H1 (cell line): ENCODE results near the gene MBOAT1. TPM values are rescaled to one million over a fixed set of nuclear protein-coding genes. Genes with fewer than 3 reads are reported as not detected.

Experiments used
- CTCF ChIA-PET: fragments of 300-600 bp; sonication (Branson Sonifier 250); formaldehyde crosslinking; loops from one replicate; lab custom pipeline; 2021; ENCODE audit not compliant: partially characterized antibody; lab: Charles Lee
- POLR2A ChIA-PET: fragments of 300-600 bp; sonication (Branson Sonifier 250); formaldehyde crosslinking; loops from one replicate; lab custom pipeline; 2021; ENCODE audit warnings: inconsistent platforms; ENCODE audit not compliant: partially characterized antibody; lab: Charles Lee
- DNase-seq, 2 experiments: peaks; one replicate each; pipeline versions ENCODE4 v3.0.0 to v3.0.0-alpha.2; 2010 to 2022; ENCODE audit warnings: low spot score in 2 of 2, low read depth in 1 of 2, mixed read lengths in 1 of 2
- FAIRE-seq: peaks from 2 replicates; lab custom pipeline; 2011; peaks lifted over from hg19 to GRCh38; lab: Jason Lieb, UNC
- H2AFZ ChIP-seq: 2 replicates; pipeline ENCODE4 v1.8.1; 2012; ENCODE audit warnings: low read length, inconsistent platforms
- H2AK5ac ChIP-seq: 2 replicates; pipeline ENCODE4 v1.6.1; 2013; ENCODE audit warnings: low read depth, low read length
- H2BK120ac ChIP-seq: replicated peaks from 2 replicates; pipeline ENCODE3; 2013; ENCODE audit warnings: low read depth, low read length, inconsistent platforms
- H2BK12ac ChIP-seq: 2 replicates; pipeline ENCODE4 v1.6.1; 2013; ENCODE audit warnings: low read depth, low read length
- H2BK15ac ChIP-seq: 2 replicates; pipeline ENCODE4 v1.6.1; 2013; ENCODE audit warnings: low read length
- H2BK20ac ChIP-seq: 2 replicates; pipeline ENCODE4 v1.6.1; 2013; ENCODE audit warnings: low read length
- H2BK5ac ChIP-seq: 2 replicates; pipeline ENCODE4 v1.6.1; 2013; ENCODE audit warnings: low read depth, low read length
- H3K14ac ChIP-seq: 2 replicates; pipeline ENCODE4 v1.6.1; 2013; ENCODE audit warnings: inconsistent platforms; ENCODE audit not compliant: insufficient read length
- H3K18ac ChIP-seq: 2 replicates; pipeline ENCODE4 v1.6.1; 2013; ENCODE audit warnings: low read length; ENCODE audit errors: extremely low read depth
- H3K23ac ChIP-seq: 2 replicates; pipeline ENCODE4 v1.6.1; 2013; ENCODE audit warnings: inconsistent platforms; ENCODE audit not compliant: insufficient read length
- H3K23me2 ChIP-seq: 2 replicates; pipeline ENCODE4 v1.6.1; 2013; ENCODE audit warnings: low read depth, low read length
- H3K27ac ChIP-seq: 2 replicates; pipeline ENCODE4 v1.6.1; 2011; ENCODE audit warnings: low read depth, low read length, inconsistent platforms
- H3K27me3 ChIP-seq, 4 experiments: replicated peaks in 1 of 4; 1 replicate in 1 of 4; 2 replicates in 3 of 4; pipeline versions ENCODE4 v1.6.1 to v1.8.1; 2011 to 2013; ENCODE audit warnings: low read length in 3 of 4, mild to moderate bottlenecking in 3 of 4, inconsistent platforms in 2 of 4, mixed read lengths in 2 of 4, moderate library complexity in 1 of 4; ENCODE audit not compliant: control insufficient read depth in 3 of 4, insufficient read depth in 3 of 4; ENCODE audit errors: extremely low read depth in 1 of 4
- H3K36me3 ChIP-seq, 4 experiments: 2 replicates each; pipeline versions ENCODE4 v1.6.1 to v1.8.1; 2011 to 2013; ENCODE audit warnings: mild to moderate bottlenecking in 4 of 4, low read length in 3 of 4, moderate library complexity in 2 of 4, control low read depth in 1 of 4, inconsistent platforms in 1 of 4; ENCODE audit not compliant: insufficient read depth in 4 of 4, control insufficient read depth in 2 of 4
- H3K4ac ChIP-seq: replicated peaks from 2 replicates; pipeline ENCODE3; 2013; ENCODE audit warnings: low read length, low read depth, mixed read lengths, inconsistent platforms; ENCODE audit not compliant: insufficient read length
- H3K4me1 ChIP-seq, 4 experiments: replicated peaks in 1 of 4; 1 replicate in 1 of 4; 2 replicates in 3 of 4; pipeline versions ENCODE4 v1.6.1 to v1.8.1; 2011 to 2013; ENCODE audit warnings: low read length in 3 of 4, inconsistent platforms in 2 of 4, mixed read lengths in 1 of 4; ENCODE audit not compliant: insufficient read depth in 4 of 4, control insufficient read depth in 3 of 4
- H3K4me2 ChIP-seq, 2 experiments: 2 replicates each; pipeline versions ENCODE4 v1.6.1 to v1.8.1; 2011 to 2013; ENCODE audit warnings: low read depth in 2 of 2, low read length in 2 of 2, control low read depth in 1 of 2, inconsistent platforms in 1 of 2, mild to moderate bottlenecking in 1 of 2; ENCODE audit not compliant: insufficient read depth in 1 of 2
- H3K4me3 ChIP-seq, 4 experiments: fragments of 200-600, 300-600 bp in 1 of 4; sonication (generic), shearing (Covaris generic), sonication (Bioruptor Twin) in 1 of 4; 2 replicates each; pipeline versions ENCODE4 v1.5.1 to v1.8.1; 2011 to 2016; ENCODE audit warnings: low read length in 4 of 4, low read depth in 3 of 4, control low read depth in 2 of 4, inconsistent platforms in 2 of 4, mild to moderate bottlenecking in 2 of 4, mixed read lengths in 1 of 4, moderate library complexity in 1 of 4; ENCODE audit not compliant: insufficient read depth in 2 of 4; ENCODE audit errors: extremely low read depth in 1 of 4
- H3K56ac ChIP-seq: replicated peaks from 2 replicates; pipeline ENCODE3; 2013; ENCODE audit warnings: low read depth, mild to moderate bottlenecking, mixed read lengths, low read length, inconsistent platforms; ENCODE audit not compliant: insufficient read length
- H3K79me1 ChIP-seq: 2 replicates; pipeline ENCODE4 v1.6.1; 2013; ENCODE audit warnings: low read depth, low read length, control low read depth
- H3K79me2 ChIP-seq, 2 experiments: 2 replicates each; pipeline versions ENCODE4 v1.6.1 to v1.8.1; 2012 to 2013; ENCODE audit warnings: low read length in 2 of 2, mild to moderate bottlenecking in 2 of 2, inconsistent platforms in 1 of 2; ENCODE audit not compliant: insufficient read depth in 2 of 2, control insufficient read depth in 1 of 2
- H3K9ac ChIP-seq, 4 experiments: replicated peaks in 1 of 4; 1 replicate in 1 of 4; 2 replicates in 3 of 4; pipeline versions ENCODE4 v1.6.1 to v1.8.1; 2011 to 2013; ENCODE audit warnings: low read depth in 3 of 4, low read length in 3 of 4, control low read depth in 2 of 4, mild to moderate bottlenecking in 2 of 4, moderate library complexity in 2 of 4, inconsistent platforms in 1 of 4; ENCODE audit errors: extremely low read depth in 1 of 4
- H3K9me3 ChIP-seq, 2 experiments: 2 replicates each; pipeline versions ENCODE4 v1.6.1 to v1.8.1; 2012 to 2013; ENCODE audit warnings: mild to moderate bottlenecking in 2 of 2, moderate library complexity in 2 of 2, control low read depth in 1 of 2, inconsistent platforms in 1 of 2, low read depth in 1 of 2, low read length in 1 of 2, mixed read lengths in 1 of 2; ENCODE audit not compliant: insufficient read depth in 2 of 2
- H4K20me1 ChIP-seq, 2 experiments: replicated peaks in 1 of 2; 2 replicates each; pipeline versions ENCODE3 to v1.8.1; 2011 to 2013; ENCODE audit warnings: inconsistent platforms in 2 of 2, low read length in 2 of 2, mild to moderate bottlenecking in 1 of 2; ENCODE audit not compliant: insufficient read depth in 2 of 2, control insufficient read depth in 1 of 2
- H4K5ac ChIP-seq: 2 replicates; pipeline ENCODE4 v1.6.1; 2013; ENCODE audit warnings: low read length, low read depth, mixed read lengths, inconsistent platforms; ENCODE audit not compliant: insufficient read length
- H4K8ac ChIP-seq: 2 replicates; pipeline ENCODE4 v1.8.0; 2013; ENCODE audit warnings: mild to moderate bottlenecking, moderate library complexity, low read length, inconsistent platforms; ENCODE audit not compliant: insufficient read depth; ENCODE audit errors: extremely low read depth
- H4K91ac ChIP-seq: replicated peaks from 2 replicates; pipeline ENCODE3; 2013; ENCODE audit warnings: low read length, mixed read lengths, inconsistent platforms; ENCODE audit not compliant: insufficient read length
- BCL11A ChIP-seq, 2 experiments: IDR thresholded peaks; one replicate each; pipeline ENCODE4 v1.6.1; 2011; ENCODE audit warnings: low read depth in 2 of 2, low read length in 2 of 2, mild to moderate bottlenecking in 2 of 2
- RNF2 ChIP-seq: fragments of 200-900, 300-1000 bp; sonication (generic); IDR thresholded peaks from 2 replicates; pipeline ENCODE4 v1.7.1; 2016; ENCODE audit warnings: borderline replicate concordance, low read depth, mild to moderate bottlenecking, antibody characterized with exemption, low read length; ENCODE audit not compliant: poor library complexity, severe bottlenecking; ENCODE audit errors: missing control alignments
- SP4 ChIP-seq: IDR thresholded peaks from 2 replicates; pipeline ENCODE4 v1.6.1; 2012; ENCODE audit warnings: low read length, inconsistent platforms
- SRF ChIP-seq: IDR thresholded peaks from 2 replicates; pipeline ENCODE4 v1.6.1; 2011; ENCODE audit warnings: mild to moderate bottlenecking, low read depth, low read length, moderate library complexity
- TAF1 ChIP-seq: IDR thresholded peaks from 2 replicates; pipeline ENCODE4 v1.6.1; 2011; ENCODE audit warnings: mild to moderate bottlenecking, low read depth, low read length
- WGBS, 2 experiments: shearing (Covaris generic) in 1 of 2; methylation state at CpG; one replicate each; pipeline versions ENCODE4 v1.1.6 to v1.1.7; 2013 to 2015; ENCODE audit warnings: low lambda C conversion rate in 2 of 2, mixed read lengths in 2 of 2, inconsistent platforms in 1 of 2, low coverage in 1 of 2, missing lambda C conversion rate in 1 of 2; ENCODE audit not compliant: insufficient replicate concordance in 2 of 2, insufficient coverage in 1 of 2, insufficient read length in 1 of 2; ENCODE audit errors: extremely low coverage in 1 of 2, missing lambda C conversion rate in 1 of 2; 5-methylcytosine and 5-hydroxymethylcytosine counted together
- polyA plus RNA-seq, 7 experiments: library from polyadenylated mRNA; depleted of rRNA in 3 of 7; stranded (reverse) in 5 of 7; unstranded in 2 of 7; fragments of >200 nt in 5 of 7; fragments of 200-250 nt in 2 of 7; gene quantifications; 1 replicate in 5 of 7; 2 replicates in 1 of 7; 4 replicates in 1 of 7; pipeline versions ENCODE4 v1.2.1 to v1.2.3, GENCODE V29; 2011 to 2013; ENCODE audit warnings: missing spikeins in 2 of 7, mixed read lengths in 2 of 7
- total RNA-seq: library from RNA; stranded (reverse); fragmentation: NEBNext Ultra II Directional; extraction: Animal tissue kit (Norgen Biotek cat#: 25700); gene quantifications from 2 replicates; pipeline ENCODE4 v1.2.1, GENCODE V29; 2021

The MBOAT1 gene
- total and polyA plus RNA-seq, 2 of the 8 experiments (the other 6 are each of a cell fraction or from before 2014, with no cell fraction given) = 4.9 to 19.5 TPM

DNA sequence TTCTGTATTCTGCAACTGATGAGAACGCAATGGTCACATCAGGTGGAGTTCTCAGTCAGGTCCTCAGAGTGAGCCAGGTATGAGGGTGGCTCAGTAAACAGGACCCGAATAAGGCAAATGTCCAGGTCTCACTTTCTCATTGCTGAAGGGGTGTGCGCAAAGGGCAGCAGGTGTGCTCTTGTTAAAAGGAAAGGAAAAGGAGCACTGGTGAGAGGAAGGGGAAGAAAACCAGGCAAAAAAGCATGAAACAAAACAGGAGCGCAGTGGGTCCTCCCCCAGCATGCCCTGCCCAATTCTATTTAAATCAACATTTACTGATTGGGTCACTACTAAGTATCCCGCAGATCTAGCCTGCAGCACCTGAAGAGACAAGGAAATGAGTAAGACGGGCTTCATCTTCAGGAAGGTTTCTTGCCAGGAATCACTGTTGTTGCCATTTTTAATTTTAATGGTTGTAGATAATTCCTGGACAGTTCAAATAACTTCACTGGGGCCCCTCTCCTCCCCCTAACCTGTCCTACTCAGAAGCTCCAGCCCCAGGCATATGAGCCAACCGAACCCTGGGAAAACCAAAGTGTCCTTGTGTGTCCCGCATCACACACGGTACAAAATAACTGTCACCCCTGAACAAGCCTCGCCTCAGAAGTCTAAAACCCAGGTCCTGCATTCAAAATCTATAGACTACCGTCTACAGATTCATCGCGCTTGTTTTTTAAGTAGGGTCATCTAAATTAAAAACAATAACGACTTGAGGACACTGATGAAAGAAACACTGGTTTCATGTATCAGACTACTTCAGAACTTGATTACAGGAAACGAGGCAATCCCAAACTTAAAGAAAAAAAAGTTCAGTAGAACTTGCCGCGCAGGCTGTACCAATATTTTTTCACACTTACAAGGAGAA lies 980 bp downstream of the MBOAT1 start:
- H3K4me2 ChIP-seq = peak overlapping the region; percentile 98 to 99
- FAIRE-seq (no peak), DNase-seq (no peak)
- H2BK5ac ChIP-seq = 0 out of 2 replicates have a peak overlapping the region, but pooled peaks have one; percentile 73
- H3K9ac ChIP-seq = peak overlapping the region in 3 of 4 experiments; percentile 62 to 69 (median 66); a peak in 5 of 7 replicates
- H3K79me2 ChIP-seq = peaks cover 0 to 19% of the 10 kb centered on the region in 2 experiments; a peak in 2 of 4 replicates
- no peak overlapping the region for H3K23ac ChIP-seq
- H4K91ac ChIP-seq = peak overlapping the region; percentile 11
- CTCF ChIA-PET = interaction anchor here (1.0 to 1.7 kb wide), 2 partner anchors 8 to 84 kb away, joined by 4 read pairs; no protein-coding TSS in a partner anchor
- no peak overlapping the region for H3K4ac ChIP-seq
- H3K56ac ChIP-seq = no peak overlapping the region
- H4K20me1 ChIP-seq = no peaks in the 10 kb centered on the region
- H2BK20ac ChIP-seq = no peak overlapping the region
- no peak overlapping the region for H2BK120ac ChIP-seq
- peaks cover 8 to 17% (median 14%) of the 10 kb centered on the region in 4 experiments; a peak in 5 of 7 replicates for H3K4me1 ChIP-seq
- peak overlapping the region; percentile 64 to 87 (median 85) for H3K4me3 ChIP-seq
- H2AK5ac ChIP-seq = peak overlapping the region; percentile 77; the same call in 1 of the 2 replicates
- WGBS, 2 experiments = 6% methylated on average over 17 of the region's 17 CpGs; no CpG with 5 or more reads in 1 of the 2 experiments
- H3K79me1 ChIP-seq = no peaks in the 10 kb centered on the region; the same call in 1 of the 2 replicates
- peak overlapping the region; percentile 81; the same call in 1 of the 2 replicates for H3K18ac ChIP-seq
- H2BK12ac ChIP-seq = peak overlapping the region; percentile 29
- H3K27ac ChIP-seq = no peak overlapping the region
- peak overlapping the region; percentile 89; the same call in 1 of the 2 replicates for H2AFZ ChIP-seq
- no peak overlapping the region for H4K5ac ChIP-seq
- POLR2A ChIA-PET = interaction anchor here (0.9 kb wide), 1 partner anchor 61 kb away, joined by 3 read pairs; no protein-coding TSS in a partner anchor
- H3K27me3 ChIP-seq = 0 out of 7 replicates have a peak, but pooled peaks cover 0 to 6% (median 0%) of the 10 kb centered on the region in 4 experiments
- no peaks in the 10 kb centered on the region for H3K36me3 ChIP-seq
- TF ChIP-seq SP4 (0 out of 2 replicates have a peak, but pooled peaks have one; percentile 36), SRF (no peak), RNF2 (no peak), BCL11A (IDR thresholded peaks at IDR 0.05; ENCODE audit: low read depth in 2 of 2, low read length in 2 of 2) (no peak), TAF1 (peak; percentile 44; the same call in 1 of the 2 replicates)
- H4K8ac ChIP-seq = no peak overlapping the region; the same call in 1 of the 2 replicates
- H3K23me2 ChIP-seq = peaks cover 16% of the 10 kb centered on the region
- H3K9me3 ChIP-seq = no peaks in the 10 kb centered on the region
- no peak overlapping the region for H3K14ac ChIP-seq
- H2BK15ac ChIP-seq = no peak overlapping the region
